Lower lobe of right lung (tissue), 2 donors: ENCODE results near the gene KRT5. TPM values are rescaled to one million over a fixed set of nuclear protein-coding genes. Genes with fewer than 3 reads are reported as not detected.

Source experiments
- ATAC-seq, 2 donors: fragments of 200-7000 bp; cut with Tn5 transposase; one replicate each; pipeline ENCODE4 v1.9.1; 2020 to 2022; ENCODE audit warnings: mild to moderate bottlenecking in 2 of 2, moderate library complexity in 2 of 2
- DNase-seq: peaks from one replicate; pipeline ENCODE4 v3.0.0-alpha.2; 2020
- H3K27ac ChIP-seq: fragments of 200-600 bp; one replicate; pipeline ENCODE4 v1.8.0; 2022
- H3K27me3 ChIP-seq: fragments of 200-600 bp; one replicate; pipeline ENCODE4 v1.8.0; 2022; ENCODE audit warnings: low read depth
- H3K36me3 ChIP-seq: fragments of 200-600 bp; one replicate; pipeline ENCODE4 v1.8.0; 2022; ENCODE audit warnings: mild to moderate bottlenecking
- H3K4me1 ChIP-seq: fragments of 200-600 bp; one replicate; pipeline ENCODE4 v1.8.0; 2022
- H3K4me3 ChIP-seq: fragments of 200-600 bp; one replicate; pipeline ENCODE4 v1.8.0; 2022; ENCODE audit warnings: mild to moderate bottlenecking
- H3K9me3 ChIP-seq: fragments of 200-600 bp; one replicate; pipeline ENCODE4 v1.8.0; 2022
- CTCF ChIP-seq: fragments of 200-600 bp; IDR thresholded peaks from one replicate; pipeline ENCODE4 v1.8.0; 2022; ENCODE audit warnings: antibody characterized with exemption, mild to moderate bottlenecking
- intact Hi-C: fragments of 100-400 bp; cut with DNase I; formaldehyde crosslinking; loops from one replicate; pipeline ENCODE4 v1.11.0; 2022
- total RNA-seq: library from RNA; stranded (reverse); fragmentation: NEBNext Ultra II Directional; extraction: Animal tissue kit (Norgen Biotek cat#: 25700); gene quantifications from one replicate; pipeline ENCODE4 v1.2.1, GENCODE V29; 2021
- donor health status: DM: no; HTN: yes; CAD: no; lungs with severe emphysema.

Gene KRT5
- total RNA-seq, 1 donor from 2014 or later: 0.65 TPM

- no peaks in the 10 kb centered on the region for H3K36me3 ChIP-seq
- H3K27me3 ChIP-seq: peaks cover 3% of the 10 kb centered on the region
- no peak for TF ChIP-seq CTCF
- no peak overlapping the region for H3K4me3 ChIP-seq
- no peaks in the 10 kb centered on the region for H3K9me3 ChIP-seq
- ATAC-seq (no peak), DNase-seq (no peak)
- H3K4me1 ChIP-seq: peaks cover 4% of the 10 kb centered on the region
- intact Hi-C loops: no loop called here
- no peak overlapping the region for H3K27ac ChIP-seq
Observed at GRCh38 chr12:52542157-52542556, 22.0 kb upstream of the KRT5 start.

- no peaks in the 10 kb centered on the region for H3K9me3 ChIP-seq
- H3K27ac ChIP-seq: no peak overlapping the region
- ATAC-seq (no peak), DNase-seq (no peak)
- H3K36me3 ChIP-seq: no peaks in the 10 kb centered on the region
- peaks cover 3% of the 10 kb centered on the region for H3K27me3 ChIP-seq
- no peak for TF ChIP-seq CTCF
- no peak overlapping the region for H3K4me3 ChIP-seq
- intact Hi-C loops: no loop called here
- H3K4me1 ChIP-seq: peaks cover 4% of the 10 kb centered on the region
Observed at GRCh38 chr12:52541709-52542108, 21.5 kb upstream of the KRT5 start.

GRCh38 chr12:52540531-52540930 is 20.3 kb upstream of the KRT5 start:
- Histone ChIP-seq H3K27ac (no peak overlapping the region), H3K36me3 (no peaks in the 10 kb centered on the region), H3K9me3 (no peaks in the 10 kb centered on the region), H3K27me3 (no peaks in the 10 kb centered on the region), H3K4me3 (no peak overlapping the region), H3K4me1 (peaks cover 4% of the 10 kb centered on the region)
- intact Hi-C loops: no loop called here
- ATAC-seq (no peak), DNase-seq (no peak)
- no peak for TF ChIP-seq CTCF

- Histone ChIP-seq H3K9me3 (no peaks in the 10 kb centered on the region), H3K4me1 (peaks cover 4% of the 10 kb centered on the region), H3K4me3 (no peak overlapping the region), H3K36me3 (no peaks in the 10 kb centered on the region), H3K27ac (no peak overlapping the region), H3K27me3 (no peaks in the 10 kb centered on the region)
- no peak for TF ChIP-seq CTCF
- DNase-seq (no peak), ATAC-seq (no peak)
- intact Hi-C loops: no loop called here
Observed at GRCh38 chr12:52539821-52540173, 19.6 kb upstream of the KRT5 start.

- TF ChIP-seq CTCF: no peak
- intact Hi-C loops: no loop called here
Observed at GRCh38 chr12:52539083-52539820, 19.1 kb upstream of the KRT5 start.

More at GRCh38 chr12:52539083-52539820, 19.1 kb upstream of the KRT5 start:
- H3K4me1 ChIP-seq: peaks cover 4% of the 10 kb centered on the region
- no peaks in the 10 kb centered on the region for H3K36me3 ChIP-seq
- no peak for ATAC-seq
- H3K27me3 ChIP-seq: no peaks in the 10 kb centered on the region
- H3K9me3 ChIP-seq: no peaks in the 10 kb centered on the region
- no peak for DNase-seq
- H3K4me3 ChIP-seq: no peak overlapping the region
- no peak overlapping the region for H3K27ac ChIP-seq
